ENCODE results near the gene TBX15.

The TBX15 gene

GRCh38 chr1:118877668-118878396, 110.3 kb downstream of the TBX15 start:
- DNase-seq: no peak

GRCh38 chr1:118871582-118872171, 116.5 kb downstream of the TBX15 start:
- no peak for DNase-seq

GRCh38 chr1:118868387-118868786, 119.8 kb downstream of the TBX15 start:
- DNase-seq: no peak

GRCh38 chr1:118866330-118866729, 121.8 kb downstream of the TBX15 start:
- DNase-seq: no peak

GRCh38 chr1:118863688-118864087, 124.5 kb downstream of the TBX15 start:
- DNase-seq: no peak

- no peak for DNase-seq
Observed at GRCh38 chr1:118862755-118863154, 125.4 kb downstream of the TBX15 start.

GRCh38 chr1:118861216-118861615, 126.9 kb downstream of the TBX15 start:
- no peak for DNase-seq

- DNase-seq: no peak
Observed at GRCh38 chr1:118859999-118860398, 128.1 kb downstream of the TBX15 start.

GRCh38 chr1:118846443-118846842, 141.7 kb downstream of the TBX15 start:
- no peak for DNase-seq

- DNase-seq: no peak
Observed at GRCh38 chr1:118842452-118843201, 145.5 kb downstream of the TBX15 start.

GRCh38 chr1:118841521-118841920, 146.6 kb downstream of the TBX15 start:
- DNase-seq: no peak

All from activated CD4-positive, alpha-beta T cell treated with anti-CD3 and anti-CD28 coated beads, Interleukin-2, amount 50 U/mL, for 48 hours (primary cell).